UCSD-AML1 (cell line): ENCODE data around the gene PA2G4.
"Not testable (repeated sequence)": the region's sequence is repeated elsewhere in the genome, so short reads cannot be mapped to it uniquely, and the experiment has no call there.

ENCODE experiments used
- DNase-seq: peaks from one replicate; lab custom pipeline; 2025; ENCODE audit not compliant: unreplicated experiment; lab: John Stamatoyannopoulos, UW

PA2G4 gene

GRCh38 chr12:56104109-56104814 is at the start of gene PA2G4:
TSS of gene PA2G4 (plus strand) at chr12:56104559. CDS start at chr12:56104738, 179 bp downstream.
- peak; percentile 99 for DNase-seq

- not testable (repeated sequence) for DNase-seq
These were observed 44.4 kb upstream of the PA2G4 start for GRCh38 chr12:56059964-56060363.

- DNase-seq: no peak
These were observed 42.4 kb upstream of the PA2G4 start for GRCh38 chr12:56061982-56062381.

DNA sequence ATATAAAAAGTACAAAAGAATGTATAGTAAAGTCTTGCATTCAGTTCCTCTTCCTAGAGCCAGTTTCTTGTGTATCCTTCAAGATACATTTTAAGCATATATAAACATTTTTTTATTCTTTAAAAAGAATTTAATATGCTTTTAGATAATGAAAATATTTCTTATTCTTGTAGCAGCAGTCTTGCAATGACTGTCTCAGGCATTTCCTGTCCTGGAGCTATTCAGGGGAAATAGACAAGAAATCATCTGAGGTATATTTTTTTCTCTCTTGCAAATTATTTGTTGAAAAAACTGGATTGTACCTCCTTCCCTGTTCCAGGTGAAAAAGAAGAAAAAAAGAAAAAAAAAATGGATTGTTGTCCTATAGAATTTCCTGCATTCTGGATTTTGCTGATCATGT is 41.4 kb upstream of the PA2G4 start:
- no peak for DNase-seq

DNA sequence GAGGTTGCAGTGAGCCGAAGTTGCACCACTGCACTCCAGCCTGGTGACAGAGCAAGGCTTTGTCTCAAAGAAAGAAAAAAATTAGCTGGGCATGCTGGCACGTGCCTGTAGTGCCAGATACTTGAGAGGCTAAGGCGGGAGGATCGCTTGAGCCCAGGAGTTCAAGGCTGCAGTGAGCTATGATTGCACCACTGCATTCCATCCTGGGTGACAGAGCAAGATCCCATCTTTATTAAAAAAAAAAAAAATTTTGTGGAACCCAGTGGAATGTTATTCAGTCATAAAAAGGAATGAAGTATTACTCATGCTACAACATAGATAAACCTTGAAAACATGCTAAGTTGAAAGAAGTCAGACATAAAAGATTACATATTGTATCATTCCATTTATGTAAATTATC is 32.7 kb upstream of the PA2G4 start:
- DNase-seq: no peak

- no peak for DNase-seq
These were observed 30.0 kb upstream of the PA2G4 start for GRCh38 chr12:56074396-56074795.

DNA sequence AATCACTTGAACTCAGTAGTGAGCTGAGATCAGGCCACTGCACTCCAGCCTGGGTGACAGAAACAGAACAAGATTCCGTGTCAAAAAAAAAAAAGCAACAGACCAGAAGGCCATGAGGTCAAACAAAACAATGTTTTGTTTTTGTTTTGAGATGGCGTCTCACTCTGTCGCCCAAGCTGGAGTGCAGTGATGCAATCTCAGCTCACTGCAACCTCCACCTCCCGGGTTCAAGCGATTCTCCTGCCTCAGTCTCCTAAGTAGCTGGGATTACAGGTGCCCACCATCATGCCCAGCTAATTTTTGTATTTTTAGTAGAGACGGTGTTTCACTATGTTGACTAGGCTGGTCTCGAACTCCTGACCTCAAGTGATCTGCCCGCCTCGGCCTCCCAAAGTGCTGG is 26.4 kb upstream of the PA2G4 start:
- DNase-seq: not testable (repeated sequence)

- no peak for DNase-seq
These were observed 25.9 kb upstream of the PA2G4 start for GRCh38 chr12:56078427-56078826.

GRCh38 chr12:56078931-56079722 is 25.2 kb upstream of the PA2G4 start:
- peak; percentile 81 for DNase-seq

DNA sequence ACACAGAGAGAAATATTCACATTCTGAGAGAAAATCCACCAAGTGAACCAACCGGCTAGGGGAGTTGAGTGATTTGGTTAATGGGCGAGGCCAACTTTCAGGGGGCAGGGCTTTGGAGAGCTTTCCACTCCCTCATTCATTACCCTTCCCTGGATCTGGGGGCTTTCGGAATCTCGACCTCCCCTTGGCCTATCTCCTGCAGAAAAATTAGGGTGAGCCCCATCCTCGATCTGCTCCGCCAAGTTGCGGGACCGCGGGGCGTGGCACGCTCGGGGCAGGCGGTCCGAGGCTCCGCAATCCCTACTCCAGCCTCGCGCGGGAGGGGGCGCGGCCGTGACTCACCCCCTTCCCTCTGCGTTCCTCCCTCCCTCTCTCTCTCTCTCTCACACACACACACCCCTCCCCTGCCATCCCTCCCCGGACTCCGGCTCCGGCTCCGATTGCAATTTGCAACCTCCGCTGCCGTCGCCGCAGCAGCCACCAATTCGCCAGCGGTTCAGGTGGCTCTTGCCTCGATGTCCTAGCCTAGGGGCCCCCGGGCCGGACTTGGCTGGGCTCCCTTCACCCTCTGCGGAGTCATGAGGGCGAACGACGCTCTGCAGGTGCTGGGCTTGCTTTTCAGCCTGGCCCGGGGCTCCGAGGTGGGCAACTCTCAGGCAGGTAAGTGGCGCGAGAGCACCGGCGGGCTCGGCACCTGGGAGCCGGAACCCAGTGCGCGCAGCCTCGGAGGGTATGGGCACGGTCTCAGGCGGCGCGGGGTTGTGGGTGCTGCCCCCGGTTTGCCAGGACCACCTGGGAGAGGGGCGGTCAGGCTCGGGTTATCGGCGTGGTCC is 24.4 kb upstream of the PA2G4 start, which contains the start of gene ERBB3:
Gene ERBB3 (plus strand): TSS at position 443 of the 833 bp plus-strand sequence. CDS start 136 bp downstream, at position 579.
- DNase-seq: peak; percentile 34

- no peak for DNase-seq
These were observed 23.7 kb upstream of the PA2G4 start for GRCh38 chr12:56080556-56081138.

DNA sequence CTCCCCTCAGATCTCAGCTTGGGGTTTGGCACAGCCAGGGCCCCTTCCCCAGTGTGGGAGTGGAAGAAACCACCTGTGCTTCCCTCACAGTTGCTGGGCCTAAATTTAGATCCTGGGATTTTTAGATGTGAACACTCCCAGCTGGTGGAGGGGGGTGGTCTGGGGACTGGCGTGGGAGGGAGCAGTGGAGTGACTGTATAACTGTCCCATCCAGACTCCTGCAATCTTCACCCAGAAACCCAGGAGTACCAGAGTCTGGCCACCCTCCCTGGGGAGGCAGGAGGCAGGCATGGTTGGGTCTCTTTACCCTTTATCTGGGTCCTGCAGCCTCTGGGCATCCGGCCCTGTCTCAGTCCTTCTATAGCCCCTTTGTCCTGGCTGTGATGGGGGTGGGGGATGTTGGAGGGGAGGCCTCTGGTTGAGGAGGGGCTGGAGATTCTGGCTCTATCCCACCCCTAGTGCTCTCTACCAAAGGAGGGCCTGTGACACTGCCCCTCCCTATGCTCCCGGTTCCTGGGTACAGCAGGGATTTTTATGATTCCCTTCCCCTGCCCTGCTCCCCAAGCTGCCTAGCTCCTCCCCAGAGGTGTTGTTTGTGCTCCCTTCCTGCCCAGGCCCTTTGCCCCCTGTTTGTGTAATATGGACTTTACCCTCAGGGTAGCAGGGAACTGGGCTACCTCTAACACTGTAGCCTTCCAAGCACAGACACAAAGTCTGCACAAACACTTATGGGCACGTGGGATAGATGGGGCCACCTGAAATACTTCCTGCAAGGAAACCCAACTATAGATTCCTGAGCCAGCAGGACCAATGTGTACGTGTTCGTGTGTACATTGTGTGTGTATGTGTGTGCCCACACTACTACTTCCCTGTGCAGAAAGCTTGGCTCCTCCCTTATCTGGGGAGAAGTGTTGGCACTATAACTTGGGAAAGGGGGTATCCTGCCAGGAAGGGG is 22.7 kb upstream of the PA2G4 start:
- DNase-seq: no peak

- DNase-seq: no peak
These were observed 22.0 kb upstream of the PA2G4 start for GRCh38 chr12:56082382-56082781.

DNA sequence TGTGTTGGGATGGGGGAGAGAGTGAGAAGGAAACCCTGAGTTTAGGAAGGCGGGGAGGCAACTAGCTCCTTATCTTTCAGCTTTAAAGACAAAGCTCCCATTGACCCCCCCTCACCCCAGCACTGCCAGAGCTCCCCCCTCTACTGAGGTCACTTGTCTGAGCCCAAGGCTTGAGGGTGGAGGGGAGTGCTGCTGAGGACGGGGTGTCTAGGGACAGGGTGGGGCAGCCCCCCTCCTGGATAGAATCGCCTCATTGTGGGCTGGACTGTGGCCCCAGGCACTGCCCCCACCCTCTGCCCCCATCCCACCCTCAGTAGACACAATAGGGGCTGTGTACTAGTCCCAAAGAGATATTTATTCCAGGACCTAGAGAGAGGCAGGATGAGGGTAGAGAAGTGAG is 21.4 kb upstream of the PA2G4 start:
- no peak for DNase-seq

DNA sequence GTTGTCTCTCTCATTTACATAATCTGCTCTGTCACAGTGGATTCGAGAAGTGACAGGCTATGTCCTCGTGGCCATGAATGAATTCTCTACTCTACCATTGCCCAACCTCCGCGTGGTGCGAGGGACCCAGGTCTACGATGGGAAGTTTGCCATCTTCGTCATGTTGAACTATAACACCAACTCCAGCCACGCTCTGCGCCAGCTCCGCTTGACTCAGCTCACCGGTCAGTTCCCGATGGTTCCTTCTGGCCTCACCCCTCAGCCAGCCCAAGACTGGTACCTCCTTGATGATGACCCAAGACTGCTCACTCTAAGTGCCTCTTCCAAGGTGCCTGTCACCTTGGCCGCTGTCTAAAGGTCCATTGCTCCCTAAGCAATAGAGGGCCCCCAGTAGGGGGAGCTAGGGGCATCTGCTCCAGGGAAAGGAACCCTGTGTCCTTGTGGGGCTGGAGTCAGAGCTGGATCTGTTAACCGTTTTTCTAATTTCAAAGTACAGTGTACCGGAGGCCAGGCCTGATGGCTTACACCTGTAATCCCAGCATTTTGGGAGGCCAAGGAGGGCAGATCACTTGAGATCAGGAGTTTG is 19.3 kb upstream of the PA2G4 start:
- peak; percentile 46 for DNase-seq

DNA sequence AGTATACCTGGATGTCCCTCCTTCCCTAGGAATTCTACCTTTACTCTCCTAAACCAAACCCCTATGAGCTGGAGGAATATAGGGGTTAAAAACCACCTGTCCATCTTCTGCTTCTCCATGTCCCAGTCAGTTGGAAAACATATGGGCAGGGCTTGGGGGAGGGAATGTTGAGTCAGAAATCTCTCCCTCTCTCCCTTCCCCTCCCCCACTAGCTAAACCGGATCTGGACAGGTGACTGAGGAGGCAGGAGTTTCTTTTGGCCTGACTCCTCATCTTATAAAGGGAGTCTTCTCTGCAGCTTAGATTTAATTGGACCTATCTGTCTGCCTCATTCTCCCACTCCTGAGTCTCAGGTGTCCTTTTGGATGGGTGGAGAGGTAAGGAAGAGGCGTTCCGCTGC is 18.3 kb upstream of the PA2G4 start:
- no peak for DNase-seq

- DNase-seq: no peak
These were observed 17.8 kb upstream of the PA2G4 start for GRCh38 chr12:56086608-56087007.

DNA sequence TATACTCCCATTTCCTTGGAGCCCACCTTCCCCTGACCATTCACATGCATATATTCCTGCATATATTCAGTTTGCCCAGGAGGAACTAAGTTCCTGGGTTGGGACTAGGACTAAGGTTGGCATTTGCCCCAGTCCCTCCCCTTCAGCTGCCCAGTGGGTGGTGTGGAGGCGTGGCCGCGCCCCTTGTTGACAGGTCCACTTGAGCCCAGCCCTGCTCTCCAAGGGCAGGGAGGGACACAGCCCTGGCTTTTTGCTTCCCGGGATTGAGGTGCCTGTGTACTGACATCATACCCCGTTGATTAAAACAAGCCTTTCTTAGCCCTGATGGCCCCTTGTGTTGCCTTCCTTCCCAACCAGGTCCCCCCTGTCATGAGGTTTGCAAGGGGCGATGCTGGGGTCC is 17.1 kb upstream of the PA2G4 start:
- no peak for DNase-seq

GRCh38 chr12:56097738-56098137 is 6.6 kb upstream of the PA2G4 start:
- no peak for DNase-seq

DNA sequence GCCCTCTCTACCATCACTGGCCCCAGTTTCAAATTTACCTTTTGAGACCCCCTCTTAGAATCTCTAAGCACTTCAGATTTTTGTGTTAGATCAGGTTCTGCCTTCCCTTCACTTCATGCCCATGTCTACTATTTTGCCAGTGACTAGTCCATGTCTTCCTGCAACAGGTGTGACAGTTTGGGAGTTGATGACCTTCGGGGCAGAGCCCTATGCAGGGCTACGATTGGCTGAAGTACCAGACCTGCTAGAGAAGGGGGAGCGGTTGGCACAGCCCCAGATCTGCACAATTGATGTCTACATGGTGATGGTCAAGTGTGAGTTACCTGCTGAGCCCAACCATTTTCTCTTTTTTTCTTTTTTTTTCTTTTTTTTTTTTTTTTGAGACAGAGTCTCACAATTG is 5.8 kb upstream of the PA2G4 start:
- DNase-seq: no peak
